GM12878 (cell line): ENCODE results near the gene ARAP1. TPM values are rescaled to one million over a fixed set of nuclear protein-coding genes. Genes with fewer than 3 reads are reported as not detected.

Source experiments
- ATAC-seq: fragments of 200-7000 bp; cut with Tn5 transposase; 3 replicates; pipeline ENCODE4 v1.9.1; 2020; ENCODE audit warnings: mild to moderate bottlenecking, moderate library complexity
- BruUV-seq: library from RNA; stranded (reverse); fragments of 400-500 nt; replicated peaks from 2 replicates; lab custom pipeline; 2021; lab: Mats Ljungman, UMichigan
- CTCF ChIA-PET: fragments of 300-600 bp; sonication (Branson Sonifier 250); formaldehyde crosslinking; extraction: SDS; loops from one replicate; lab custom pipeline; 2021; ENCODE audit warnings: inconsistent platforms; lab: Yijun Ruan, JAX
- POLR2A ChIA-PET: fragments of 350-600 bp; formaldehyde crosslinking; extraction: SDS; loops from one replicate; lab custom pipeline; 2021; ENCODE audit warnings: inconsistent platforms; lab: Charles Lee
- RAD21 ChIA-PET: fragments of 300-600 bp; sonication (Branson Sonifier 250); formaldehyde crosslinking; loops from one replicate; lab custom pipeline; 2023; ENCODE audit warnings: antibody characterized with exemption; ENCODE audit not compliant: unreplicated experiment; lab: Charles Lee
- SMC1A ChIA-PET: fragments of 300-600 bp; sonication (Branson Sonifier 250); formaldehyde crosslinking; loops from one replicate; lab custom pipeline; 2023; ENCODE audit not compliant: unreplicated experiment, uncharacterized antibody; lab: Charles Lee
- DNase-seq: peaks from one replicate; pipeline ENCODE4 v3.0.0-alpha.2; 2011; ENCODE audit warnings: low read depth, low spot score
- FAIRE-seq: peaks from 3 replicates; lab custom pipeline; 2011; peaks lifted over from hg19 to GRCh38; lab: Jason Lieb, UNC
- H2AFZ ChIP-seq: 2 replicates; pipeline ENCODE4 v1.6.0; 2011; ENCODE audit warnings: low read depth, low read length, control low read depth; ENCODE audit not compliant: control insufficient read depth
- H3K27ac ChIP-seq: 2 replicates; pipeline ENCODE4 v1.5.1; 2011; ENCODE audit warnings: control low read depth; ENCODE audit not compliant: control insufficient read depth, insufficient read depth
- H3K27me3 ChIP-seq, 2 experiments: replicated peaks in 1 of 2; 2 replicates each; pipeline versions ENCODE4 v1.6.0 to v1.6.1; 2011; ENCODE audit warnings: low read length in 1 of 2; ENCODE audit not compliant: control insufficient read depth in 2 of 2, insufficient read depth in 2 of 2
- H3K36me3 ChIP-seq, 2 experiments: 2 replicates each; pipeline ENCODE4 v1.5.1; 2011; ENCODE audit warnings: low read length in 1 of 2; ENCODE audit not compliant: control insufficient read depth in 2 of 2, insufficient read depth in 2 of 2
- H3K4me1 ChIP-seq: 2 replicates; pipeline ENCODE4 v1.6.1; 2011; ENCODE audit warnings: mild to moderate bottlenecking, low read length, moderate library complexity, mixed read lengths; ENCODE audit not compliant: control insufficient read depth, insufficient read depth
- H3K4me2 ChIP-seq: 2 replicates; pipeline ENCODE4 v1.6.0; 2011; ENCODE audit warnings: control low read depth; ENCODE audit not compliant: control insufficient read depth, insufficient read depth
- H3K4me3 ChIP-seq: fragments of 200-600 bp; sonication (generic); 2 replicates; pipeline ENCODE4 v1.5.1; 2016
- H3K79me2 ChIP-seq: 2 replicates; pipeline ENCODE4 v1.6.0; 2011; ENCODE audit warnings: low read length; ENCODE audit not compliant: control insufficient read depth, insufficient read depth
- H3K9ac ChIP-seq: 2 replicates; pipeline ENCODE4 v1.8.0; 2011; ENCODE audit warnings: low read length, control low read depth, mixed read lengths; ENCODE audit not compliant: control insufficient read depth, insufficient read depth
- H3K9me3 ChIP-seq: replicated peaks from 3 replicates; pipeline ENCODE4 v1.5.1; 2011; ENCODE audit warnings: mild to moderate bottlenecking, low read length; ENCODE audit not compliant: control insufficient read depth, insufficient read depth
- H4K20me1 ChIP-seq: 2 replicates; pipeline ENCODE4 v1.6.0; 2011; ENCODE audit not compliant: control insufficient read depth, insufficient read depth
- BCLAF1 ChIP-seq: fragments of 450-650 bp; IDR thresholded peaks from 2 replicates; pipeline ENCODE4 v1.6.1; 2017; ENCODE audit warnings: antibody characterized with exemption, mild to moderate bottlenecking, moderate library complexity
- BRCA1 ChIP-seq: IDR thresholded peaks from 2 replicates; pipeline ENCODE4 v1.6.1; 2011; ENCODE audit warnings: low read depth, low read length, improper control_type of control experiment
- CBX3 ChIP-seq: fragments of 200-600 bp; sonication (generic); IDR thresholded peaks from 2 replicates; pipeline ENCODE4 v1.6.1; 2016; ENCODE audit warnings: low read depth, borderline replicate concordance
- CBX5 ChIP-seq: sonication (generic); IDR thresholded peaks from 2 replicates; pipeline ENCODE4 v1.6.1; 2016; ENCODE audit warnings: low read depth, moderate library complexity, mild to moderate bottlenecking, inconsistent platforms
- CEBPB ChIP-seq, 2 experiments: fragments of 150-350 bp in 1 of 2; IDR thresholded peaks; 2 replicates each; pipeline ENCODE4 v1.6.1; 2012 to 2014; ENCODE audit warnings: low read depth in 2 of 2, low read length in 2 of 2, borderline replicate concordance in 1 of 2, inconsistent platforms in 1 of 2
- CREM ChIP-seq: IDR thresholded peaks from 2 replicates; pipeline ENCODE4 v1.6.1; 2014; ENCODE audit warnings: antibody characterized with exemption, low read depth
- HDGF ChIP-seq: fragments of 450-650 bp; IDR thresholded peaks from 2 replicates; pipeline ENCODE4 v1.6.1; 2016; ENCODE audit warnings: antibody characterized with exemption
- IKZF2 ChIP-seq, 2 experiments: fragments of 450-650 bp; IDR thresholded peaks; 2 replicates each; pipeline ENCODE4 v1.6.1; 2017; ENCODE audit warnings: mild to moderate bottlenecking in 2 of 2, moderate library complexity in 2 of 2
- LARP7 ChIP-seq: fragments of 450-650 bp; IDR thresholded peaks from 2 replicates; pipeline ENCODE4 v1.6.1; 2017; ENCODE audit warnings: mild to moderate bottlenecking
- MLLT1 ChIP-seq: fragments of 450-650 bp; IDR thresholded peaks from 2 replicates; pipeline ENCODE4 v1.6.1; 2016; ENCODE audit warnings: mild to moderate bottlenecking
- MTA3 ChIP-seq: IDR thresholded peaks from 2 replicates; pipeline ENCODE4 v1.6.1; 2012; ENCODE audit warnings: low read length, inconsistent platforms, borderline replicate concordance
- NFIC ChIP-seq: IDR thresholded peaks from 2 replicates; pipeline ENCODE4 v1.6.1; 2012; ENCODE audit warnings: low read depth, mild to moderate bottlenecking, inconsistent platforms, low read length, moderate library complexity
- PKNOX1 ChIP-seq: fragments of 450-650 bp; IDR thresholded peaks from 2 replicates; pipeline ENCODE4 v1.6.1; 2016; ENCODE audit warnings: mild to moderate bottlenecking
- RAD51 ChIP-seq: fragments of 450-650 bp; IDR thresholded peaks from 2 replicates; pipeline ENCODE4 v1.6.1; 2016; ENCODE audit warnings: moderate library complexity, mild to moderate bottlenecking, inconsistent platforms
- RCOR1 ChIP-seq: conservative IDR thresholded peaks from 2 replicates; pipeline ENCODE4 v1.6.1; 2012; ENCODE audit warnings: low read depth, low read length, improper control_type of control experiment
- SMARCA5 ChIP-seq: fragments of 450-650 bp; IDR thresholded peaks from 2 replicates; pipeline ENCODE4 v1.6.1; 2017; ENCODE audit warnings: mild to moderate bottlenecking
- SP1 ChIP-seq: IDR thresholded peaks from one replicate; pipeline ENCODE4 v1.6.1; 2011; ENCODE audit warnings: low read depth, low read length
- SRF ChIP-seq, 2 experiments: IDR thresholded peaks; 2 replicates each; pipeline ENCODE4 v1.6.1; 2011; ENCODE audit warnings: low read depth in 2 of 2, low read length in 2 of 2, mild to moderate bottlenecking in 1 of 2, moderate library complexity in 1 of 2
- WRNIP1 ChIP-seq: IDR thresholded peaks from 2 replicates; pipeline ENCODE4 v1.6.1; 2011; ENCODE audit warnings: low read depth, low read length, improper control_type of control experiment, borderline replicate concordance
- ZSCAN29 ChIP-seq: fragments of 450-650 bp; IDR thresholded peaks from 2 replicates; pipeline ENCODE4 v1.6.1; 2017; ENCODE audit warnings: mild to moderate bottlenecking, moderate library complexity
- in situ Hi-C: fragments of 300-500 bp; cut with MboI; formaldehyde crosslinking; loops from 9 replicates; pipeline ENCODE4 v1.14.3; 2018; ENCODE audit warnings: mixed read lengths
- intact Hi-C: fragments of 100-400 bp; cut with micrococcal nuclease; formaldehyde crosslinking; loops from one replicate; pipeline ENCODE4 v1.14.2; 2022; ENCODE audit not compliant: unreplicated experiment
- polyA plus RNA-seq, 11 experiments: library from polyadenylated mRNA; depleted of rRNA in 4 of 11; unstranded in 6 of 11; stranded (reverse) in 5 of 11; fragments of >200 nt; fragmentation: Nextera tagmentation in 4 of 11; fragmentation: Illumina TruSeq in 1 of 11; extraction: Ambion mirVana in 4 of 11; extraction: Trizol in 1 of 11; gene quantifications; 1 replicate in 1 of 11; 2 replicates in 10 of 11; pipeline versions ENCODE4 v1.2.1 to v1.2.3, GENCODE V29; 2011 to 2016; ENCODE audit warnings: inconsistent platforms in 2 of 11, missing spikeins in 2 of 11, low read depth in 1 of 11
- total RNA-seq, 4 experiments: library from RNA; depleted of rRNA in 3 of 4; stranded (reverse); fragments of >200 nt in 3 of 4; fragmentation: Illumina TruSeq in 1 of 4; extraction: Trizol in 1 of 4; gene quantifications; 2 replicates each; pipeline versions ENCODE4 v1.2.1 to v1.2.3, GENCODE V29; 2013 to 2021

ARAP1 gene
- total and polyA plus RNA-seq, 10 of the 15 experiments (the other 5 are each of a cell fraction or from before 2014, with no cell fraction given) = 0.55 to 102 (median 51.0) TPM

- no peak for TF ChIP-seq CREM
- no peak for TF ChIP-seq BCLAF1
- TF ChIP-seq LARP7 = no peak
- TF ChIP-seq RAD51 = no peak
- no peak for TF ChIP-seq BRCA1
- no peak for TF ChIP-seq SP1
- no peak for TF ChIP-seq MTA3
- no peak for TF ChIP-seq MLLT1
- TF ChIP-seq SMARCA5 = no peak
- no peak for TF ChIP-seq RCOR1
- no peak for TF ChIP-seq HDGF
- TF ChIP-seq IKZF2 (IDR thresholded peaks at IDR 0.05) = no peak
- no peak for TF ChIP-seq PKNOX1
- no peak for TF ChIP-seq ZSCAN29
- TF ChIP-seq WRNIP1 = no peak
- no peak for TF ChIP-seq CEBPB (IDR thresholded peaks at IDR 0.05; ENCODE audit: borderline replicate concordance in 1 of 2, low read depth in 2 of 2, low read length in 2 of 2)
- TF ChIP-seq CBX5 = no peak
- TF ChIP-seq CBX3 = no peak
- no peak for TF ChIP-seq NFIC
- TF ChIP-seq SRF (IDR thresholded peaks at IDR 0.05; ENCODE audit: low read depth in 2 of 2, low read length in 2 of 2) = no peak
- Histone ChIP-seq H4K20me1 (no peaks in the 10 kb centered on the region; the same call in 1 of the 2 replicates), H3K79me2 (no peaks in the 10 kb centered on the region), H3K4me2 (no peak overlapping the region), H3K27me3 (peaks cover 0 to 3% of the 10 kb centered on the region in 2 experiments; a peak in 2 of 4 replicates), H3K4me1 (no peaks in the 10 kb centered on the region), H3K36me3 (no peaks in the 10 kb centered on the region), H2AFZ (no peak overlapping the region), H3K4me3 (no peak overlapping the region), H3K9ac (no peak overlapping the region), H3K27ac (no peak overlapping the region), H3K9me3 (no peaks in the 10 kb centered on the region)
- no TSS peak for BruUV-seq
- ChIA-PET POLR2A (no interaction called here), RAD21 (no interaction called here), CTCF (interaction anchor here (1.6 kb wide), 2 partner anchors 31 to 181 kb away, joined by 4 to 5 read pairs; no protein-coding TSS in a partner anchor), SMC1A (no interaction called here)
- FAIRE-seq (no peak), DNase-seq (no peak), ATAC-seq (no peak)
- in situ Hi-C loops = no loop called here
- intact Hi-C loops = no loop called here
These were observed 100.1 kb downstream of the ARAP1 start for GRCh38 chr11:72652133-72652532.
